ENCODE data around the gene MS4A18.

GRCh38 chr11:60781981-60782316 is 57.4 kb downstream of the MS4A18 start:
- TF ChIP-seq CTCF (IDR thresholded peaks at IDR 0.05; ENCODE audit: borderline replicate concordance, extremely low read depth, low read length, poor library complexity, severe bottlenecking) (no peak), EZH2 (IDR thresholded peaks at IDR 0.05; ENCODE audit: borderline replicate concordance, low read depth, low read length, severe bottlenecking) (no peak)
